H9 (cell line): ENCODE results near the gene C6orf47. TPM values are rescaled to one million over a fixed set of nuclear protein-coding genes. Genes with fewer than 3 reads are reported as not detected.
"Not testable (repeated sequence)": the region's sequence is repeated elsewhere in the genome, so short reads cannot be mapped to it uniquely, and the experiment has no call there.

Source experiments
- DNase-seq: peaks from one replicate; pipeline ENCODE4 v3.0.0-alpha.2; 2017
- H2AFZ ChIP-seq: one replicate; pipeline ENCODE4 v1.6.1; 2013; ENCODE audit warnings: mild to moderate bottlenecking, low read length, control low read depth, moderate library complexity
- H2AK5ac ChIP-seq: 2 replicates; pipeline ENCODE4 v1.6.1; 2013; ENCODE audit warnings: low read length, control low read depth, mixed read lengths; ENCODE audit not compliant: insufficient read length
- H2BK120ac ChIP-seq: one replicate; pipeline ENCODE4 v1.6.1; 2013; ENCODE audit warnings: low read depth, mild to moderate bottlenecking, low read length, control low read depth, inconsistent platforms; ENCODE audit not compliant: poor library complexity, severe bottlenecking
- H2BK12ac ChIP-seq: 2 replicates; pipeline ENCODE4 v1.6.1; 2013; ENCODE audit warnings: low read length, control low read depth, mixed read lengths, low read depth; ENCODE audit not compliant: insufficient read length
- H2BK15ac ChIP-seq: 2 replicates; pipeline ENCODE4 v1.6.1; 2013; ENCODE audit warnings: low read depth, low read length, control low read depth
- H2BK20ac ChIP-seq: one replicate; pipeline ENCODE4 v1.6.1; 2013; ENCODE audit warnings: low read depth, mild to moderate bottlenecking, low read length, control low read depth, inconsistent platforms; ENCODE audit not compliant: poor library complexity, severe bottlenecking
- H2BK5ac ChIP-seq: 2 replicates; pipeline ENCODE4 v1.6.1; 2013; ENCODE audit warnings: low read length, control low read depth, mixed read lengths; ENCODE audit not compliant: insufficient read length
- H3K14ac ChIP-seq: 2 replicates; pipeline ENCODE4 v1.6.1; 2013; ENCODE audit warnings: low read length, control low read depth; ENCODE audit not compliant: insufficient read depth
- H3K18ac ChIP-seq: 2 replicates; pipeline ENCODE4 v1.6.1; 2013; ENCODE audit warnings: low read depth, mild to moderate bottlenecking, mixed read lengths, low read length, control low read depth; ENCODE audit not compliant: insufficient read length
- H3K23ac ChIP-seq: 2 replicates; pipeline ENCODE4 v1.6.1; 2013; ENCODE audit warnings: low read length, control low read depth, mixed read lengths, low read depth; ENCODE audit not compliant: insufficient read length
- H3K23me2 ChIP-seq: 2 replicates; pipeline ENCODE4 v1.6.1; 2013; ENCODE audit warnings: low read depth, mild to moderate bottlenecking, mixed read lengths, low read length, control low read depth; ENCODE audit not compliant: insufficient read length, poor library complexity, severe bottlenecking
- H3K27ac ChIP-seq: 2 replicates; pipeline ENCODE4 v1.5.1; 2013; ENCODE audit warnings: low read length, control low read depth, mixed read lengths, low read depth; ENCODE audit not compliant: insufficient read length
- H3K27me3 ChIP-seq: 2 replicates; pipeline ENCODE4 v1.6.1; 2013; ENCODE audit warnings: low read length, control low read depth, inconsistent platforms; ENCODE audit not compliant: insufficient read depth
- H3K4ac ChIP-seq: 2 replicates; pipeline ENCODE4 v1.6.1; 2013; ENCODE audit warnings: low read depth, mild to moderate bottlenecking, control low read depth, inconsistent platforms, low read length, moderate library complexity
- H3K4me1 ChIP-seq: 2 replicates; pipeline ENCODE4 v1.6.1; 2013; ENCODE audit warnings: low read length, control low read depth, inconsistent platforms; ENCODE audit not compliant: insufficient read depth
- H3K4me2 ChIP-seq: 2 replicates; pipeline ENCODE4 v1.6.1; 2013; ENCODE audit warnings: low read length, control low read depth, mixed read lengths; ENCODE audit not compliant: insufficient read length, insufficient read depth
- H3K56ac ChIP-seq: 2 replicates; pipeline ENCODE4 v1.6.1; 2013; ENCODE audit warnings: low read depth, mild to moderate bottlenecking, mixed read lengths, low read length, control low read depth; ENCODE audit not compliant: insufficient read length
- H3K79me1 ChIP-seq: 2 replicates; pipeline ENCODE4 v1.6.1; 2013; ENCODE audit warnings: low read depth, mild to moderate bottlenecking, moderate library complexity, low read length, control low read depth, inconsistent platforms; ENCODE audit not compliant: insufficient read depth, poor library complexity, severe bottlenecking
- H3K79me2 ChIP-seq: 2 replicates; pipeline ENCODE4 v1.6.1; 2013; ENCODE audit warnings: low read length, control low read depth, inconsistent platforms; ENCODE audit not compliant: insufficient read depth
- H3K9ac ChIP-seq: 2 replicates; pipeline ENCODE4 v1.6.1; 2013; ENCODE audit warnings: low read length, control low read depth, mixed read lengths; ENCODE audit not compliant: insufficient read length; ENCODE audit errors: extremely low read depth
- H3K9me3 ChIP-seq: one replicate; pipeline ENCODE4 v1.6.1; 2013; ENCODE audit warnings: low read depth, low read length, inconsistent platforms; ENCODE audit not compliant: control insufficient read depth
- H3T11ph ChIP-seq: one replicate; pipeline ENCODE4 v1.6.1; 2013; ENCODE audit warnings: mild to moderate bottlenecking, low read length, control low read depth, inconsistent platforms
- H4K20me1 ChIP-seq: one replicate; pipeline ENCODE4 v1.6.1; 2013; ENCODE audit not compliant: control insufficient read depth, insufficient read length, insufficient read depth
- H4K5ac ChIP-seq: 2 replicates; pipeline ENCODE4 v1.6.1; 2013; ENCODE audit warnings: low read depth, mild to moderate bottlenecking, mixed read lengths, low read length, control low read depth; ENCODE audit not compliant: insufficient read length
- H4K8ac ChIP-seq: replicated peaks from 2 replicates; pipeline ENCODE4 v1.6.1; 2013; ENCODE audit warnings: low read length, control low read depth, mixed read lengths, low read depth; ENCODE audit not compliant: insufficient read length
- H4K91ac ChIP-seq: 2 replicates; pipeline ENCODE4 v1.6.1; 2013; ENCODE audit warnings: low read depth, mild to moderate bottlenecking, moderate library complexity, mixed read lengths, low read length, control low read depth; ENCODE audit not compliant: insufficient read length
- H3K27ac Mint-ChIP-seq, 3 experiments: 2 replicates in 2 of 3; 3 replicates in 1 of 3; pipeline ENCODE4 v1.8.0; 2020 to 2021; ENCODE audit warnings: mixed read lengths in 3 of 3, mild to moderate bottlenecking in 1 of 3, moderate library complexity in 1 of 3
- H3K27me3 Mint-ChIP-seq: 2 replicates; pipeline ENCODE4 v1.8.0; 2021; ENCODE audit warnings: low read depth, mild to moderate bottlenecking, moderate library complexity, mixed read lengths
- H3K36me3 Mint-ChIP-seq, 3 experiments: 2 replicates in 2 of 3; 3 replicates in 1 of 3; pipeline ENCODE4 v1.8.0; 2020 to 2021; ENCODE audit warnings: low read depth in 3 of 3, mixed read lengths in 3 of 3; ENCODE audit not compliant: insufficient read depth in 1 of 3
- H3K4me1 Mint-ChIP-seq, 2 experiments: 2 replicates each; pipeline ENCODE4 v1.8.0; 2020; ENCODE audit warnings: mixed read lengths in 2 of 2
- H3K4me3 Mint-ChIP-seq, 2 experiments: 2 replicates in 1 of 2; 3 replicates in 1 of 2; pipeline ENCODE4 v1.8.0; 2020 to 2021; ENCODE audit warnings: mild to moderate bottlenecking in 2 of 2, mixed read lengths in 2 of 2, moderate library complexity in 1 of 2
- H3K9me3 Mint-ChIP-seq, 2 experiments: 2 replicates in 1 of 2; 3 replicates in 1 of 2; pipeline ENCODE4 v1.8.0; 2020; ENCODE audit warnings: mild to moderate bottlenecking in 2 of 2, mixed read lengths in 2 of 2, moderate library complexity in 1 of 2
- CTCF ChIP-seq: fragments of 200-600 bp; sonication (generic); conservative IDR thresholded peaks from 3 replicates; pipeline ENCODE4 v1.8.0; 2021; ENCODE audit warnings: antibody characterized with exemption, mild to moderate bottlenecking
- WGBS: extraction: QIAGEN DNeasy Blood & Tissue Kit; methylation state at CpG from one replicate; pipeline ENCODE4 v1.1.7; 2013; ENCODE audit warnings: missing lambda C conversion rate, low lambda C conversion rate, mixed read lengths; ENCODE audit not compliant: insufficient read length; ENCODE audit errors: extremely low coverage; 5-methylcytosine and 5-hydroxymethylcytosine counted together
- long read RNA-seq: library from polyadenylated mRNA; unstranded; transcript quantifications from one replicate; pipeline ENCODE4 v2.0.0, GENCODE V29; 2020
- total RNA-seq: library from RNA; stranded (reverse); gene quantifications from 2 replicates; pipeline ENCODE4 v1.2.1, GENCODE V29; 2021

The C6orf47 gene
- total RNA-seq: 18.4 and 19.0 TPM in 2 replicates
- long read RNA-seq, transcript C6orf47-202 (1 exons, 2,475 nt): major isoform, 185 of 185 reads
- long read RNA-seq, partial matches to known transcripts: 0 of 185 reads
- long read RNA-seq, other reads (novel, unspliced or antisense): 0 of 185 reads

- peak; percentile 91 for DNase-seq
- H3K18ac ChIP-seq: peak within 1 kb of the TSS; percentile 37
- H3K27me3 Mint-ChIP-seq: no peaks in the 10 kb centered on the region; the same call in 1 of the 2 replicates
- H2BK15ac ChIP-seq: no peak within 1 kb of the TSS
- no peak within 1 kb of the TSS for H3K56ac ChIP-seq
- H2BK20ac ChIP-seq: no peak within 1 kb of the TSS
- H3K4me1 ChIP-seq: no peaks in the 10 kb centered on the region
- no peak within 1 kb of the TSS for H3K27ac ChIP-seq
- peaks cover 19% of the 10 kb centered on the region for H3K23me2 ChIP-seq
- no peaks in the 10 kb centered on the region for H4K20me1 ChIP-seq
- H3K9ac ChIP-seq: peak within 1 kb of the TSS; percentile 91
- no peak within 1 kb of the TSS for H2BK5ac ChIP-seq
- no peak within 1 kb of the TSS for H2BK12ac ChIP-seq
- H3K9me3 ChIP-seq: no peaks in the 10 kb centered on the region
- TF ChIP-seq CTCF: no peak
- H3K14ac ChIP-seq: peak within 1 kb of the TSS; percentile 90
- no peak within 1 kb of the TSS for H4K8ac ChIP-seq
- H3K27ac Mint-ChIP-seq: peak within 1 kb of the TSS; percentile 85 to 95 (median 94)
- peaks cover 15% of the 10 kb centered on the region for H3K79me1 ChIP-seq
- H3K4me2 ChIP-seq: peak within 1 kb of the TSS; percentile 73
- H2AK5ac ChIP-seq: no peak within 1 kb of the TSS
- no peak within 1 kb of the TSS for H2BK120ac ChIP-seq
- no peak within 1 kb of the TSS for H2AFZ ChIP-seq
- H3K4me3 Mint-ChIP-seq: peak within 1 kb of the TSS; percentile 87 to 92
- H3K36me3 Mint-ChIP-seq: peaks cover 23 to 48% (median 42%) of the 10 kb centered on the region in 3 experiments
- H3K79me2 ChIP-seq: peaks cover 4% of the 10 kb centered on the region; the same call in 1 of the 2 replicates
- no peak within 1 kb of the TSS for H4K91ac ChIP-seq
- H3K9me3 Mint-ChIP-seq: no peaks in the 10 kb centered on the region
- WGBS: no CpG with 5 or more reads among the region's 52 CpGs
- no peak within 1 kb of the TSS for H3K23ac ChIP-seq
- H3K4ac ChIP-seq: no peak within 1 kb of the TSS
- no peak within 1 kb of the TSS for H4K5ac ChIP-seq
- H3T11ph ChIP-seq: no peak within 1 kb of the TSS
- peaks cover 36 to 43% of the 10 kb centered on the region in 2 experiments for H3K4me1 Mint-ChIP-seq
- H3K27me3 ChIP-seq: no peaks in the 10 kb centered on the region
Measured at GRCh38 chr6:31660381-31661261, at the start of gene C6orf47. C6orf47 (minus strand) TSS chr6:31660778; CDS start chr6:31659947, 831 bp downstream.

DNA sequence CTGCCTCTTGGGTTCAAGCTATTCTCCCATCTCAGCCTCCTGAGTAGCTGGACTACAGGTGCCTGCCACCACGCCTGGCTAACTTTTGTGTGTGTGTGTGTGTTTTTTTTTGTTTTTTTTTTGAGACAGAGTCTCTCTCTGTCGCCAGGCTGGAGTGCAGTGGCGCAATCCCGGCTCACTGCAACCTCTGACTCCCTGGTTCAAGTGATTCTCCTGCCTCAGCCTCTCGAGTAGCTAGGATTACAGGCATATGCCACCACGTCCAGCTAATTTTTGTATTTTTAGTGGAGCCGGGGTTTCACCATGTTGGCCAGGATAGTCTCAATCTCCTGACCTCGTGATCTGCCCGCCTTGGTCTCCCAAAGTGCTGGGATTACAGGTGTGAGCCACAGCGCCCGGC lies 48.6 kb upstream of the C6orf47 start:
- H3K27ac ChIP-seq, H3K27me3 ChIP-seq, H2AFZ ChIP-seq, H3K9me3 Mint-ChIP-seq, H3K4me1 ChIP-seq, H2BK20ac ChIP-seq, H3K23me2 ChIP-seq, H3K79me1 ChIP-seq, H3K4me3 Mint-ChIP-seq, H4K91ac ChIP-seq, H4K5ac ChIP-seq, H3K27me3 Mint-ChIP-seq, H2BK120ac ChIP-seq, H3K4ac ChIP-seq, H3K9me3 ChIP-seq, H3K56ac ChIP-seq, H2BK15ac ChIP-seq, H2BK5ac ChIP-seq, H3K4me2 ChIP-seq, H3K23ac ChIP-seq, H3T11ph ChIP-seq, H2AK5ac ChIP-seq, H3K18ac ChIP-seq, DNase-seq, H3K27ac Mint-ChIP-seq, H4K20me1 ChIP-seq, H3K36me3 Mint-ChIP-seq, H2BK12ac ChIP-seq, H3K14ac ChIP-seq, H3K79me2 ChIP-seq, H4K8ac ChIP-seq, H3K9ac ChIP-seq: not testable (repeated sequence)
- WGBS: no CpG with 5 or more reads among the region's 11 CpGs
- peaks cover 24 to 29% of the 10 kb centered on the region in 2 experiments for H3K4me1 Mint-ChIP-seq
